Effector memory CD4-positive, alpha-beta T cell (primary cell): ENCODE measurements around the gene CHRNA1.

ENCODE experiments used
- DNase-seq, 3 donors: peaks; one replicate each; pipeline ENCODE4 v3.0.0-alpha.2; 2020
- H3K27ac ChIP-seq: 2 replicates; pipeline ENCODE4 v1.7.0; 2013; ENCODE audit warnings: mild to moderate bottlenecking, low read length, moderate library complexity; ENCODE audit not compliant: insufficient read depth, poor library complexity, severe bottlenecking
- H3K27me3 ChIP-seq: replicated peaks from 2 replicates; pipeline ENCODE4 v1.7.0; 2013; ENCODE audit warnings: mild to moderate bottlenecking, low read length; ENCODE audit not compliant: insufficient read depth, control insufficient read depth, poor library complexity, severe bottlenecking
- H3K36me3 ChIP-seq: 2 replicates; pipeline ENCODE4 v1.7.0; 2013; ENCODE audit warnings: mild to moderate bottlenecking, low read length, moderate library complexity; ENCODE audit not compliant: control insufficient read depth, insufficient read depth
- H3K4me1 ChIP-seq: 2 replicates; pipeline ENCODE4 v1.7.0; 2013; ENCODE audit warnings: low read length, mild to moderate bottlenecking; ENCODE audit not compliant: control insufficient read depth, insufficient read depth, poor library complexity, severe bottlenecking
- H3K4me3 ChIP-seq: 2 replicates; pipeline ENCODE4 v1.7.0; 2013; ENCODE audit warnings: low read length, low read depth, mild to moderate bottlenecking; ENCODE audit not compliant: insufficient read depth, poor library complexity, severe bottlenecking
- H3K9me3 ChIP-seq: 2 replicates; pipeline ENCODE4 v1.7.0; 2013; ENCODE audit warnings: mild to moderate bottlenecking, low read length, moderate library complexity; ENCODE audit not compliant: control insufficient read depth
- total RNA-seq, 3 donors: gene quantifications; one replicate each; lab custom pipeline; 2026; lab: John Stamatoyannopoulos, UW

CHRNA1 gene
- 0 to 1.6 (median 0.35) reads per million in 3 donors for total RNA-seq

GRCh38 chr2:174764280-174765255 lies at the start of gene CHRNA1:
Gene CHRNA1 (minus strand): TSS chr2:174764472. CDS start chr2:174764394, 78 bp downstream.
- H3K4me1 ChIP-seq, result no peaks in the 10 kb centered on the region
- H3K36me3 ChIP-seq, result no peaks in the 10 kb centered on the region
- no peak within 1 kb of the TSS for H3K4me3 ChIP-seq
- H3K27ac ChIP-seq, result no peak within 1 kb of the TSS
- no peaks in the 10 kb centered on the region for H3K27me3 ChIP-seq
- H3K9me3 ChIP-seq, result no peaks in the 10 kb centered on the region
- no peak for DNase-seq

- H3K27ac ChIP-seq, result no peak overlapping the region
- H3K36me3 ChIP-seq, result no peaks in the 10 kb centered on the region
- no peak overlapping the region for H3K4me3 ChIP-seq
- DNase-seq, result no peak
- no peaks in the 10 kb centered on the region for H3K27me3 ChIP-seq
- H3K4me1 ChIP-seq, result no peaks in the 10 kb centered on the region
- H3K9me3 ChIP-seq, result no peaks in the 10 kb centered on the region
Measured at GRCh38 chr2:174812037-174812436, 47.8 kb upstream of the CHRNA1 start.

- Histone ChIP-seq H3K9me3 (no peaks in the 10 kb centered on the region), H3K27me3 (no peaks in the 10 kb centered on the region), H3K27ac (no peak overlapping the region), H3K36me3 (no peaks in the 10 kb centered on the region), H3K4me3 (no peak overlapping the region), H3K4me1 (no peaks in the 10 kb centered on the region)
- DNase-seq, result no peak
Measured at GRCh38 chr2:174807931-174808330, 43.7 kb upstream of the CHRNA1 start.

GRCh38 chr2:174805803-174806202 lies 41.5 kb upstream of the CHRNA1 start:
- Histone ChIP-seq H3K9me3 (no peaks in the 10 kb centered on the region), H3K36me3 (no peaks in the 10 kb centered on the region), H3K4me3 (no peak overlapping the region), H3K27me3 (no peaks in the 10 kb centered on the region), H3K4me1 (no peaks in the 10 kb centered on the region), H3K27ac (no peak overlapping the region)
- DNase-seq, result no peak

GRCh38 chr2:174802459-174802858 lies 38.2 kb upstream of the CHRNA1 start:
- H3K9me3 ChIP-seq, result no peaks in the 10 kb centered on the region
- H3K4me3 ChIP-seq, result no peak overlapping the region
- no peak for DNase-seq
- H3K27ac ChIP-seq, result no peak overlapping the region
- no peaks in the 10 kb centered on the region for H3K4me1 ChIP-seq
- no peaks in the 10 kb centered on the region for H3K36me3 ChIP-seq
- no peaks in the 10 kb centered on the region for H3K27me3 ChIP-seq

GRCh38 chr2:174800436-174801205 lies 36.3 kb upstream of the CHRNA1 start:
- Histone ChIP-seq H3K4me1 (no peaks in the 10 kb centered on the region), H3K36me3 (no peaks in the 10 kb centered on the region), H3K9me3 (no peaks in the 10 kb centered on the region), H3K4me3 (no peak overlapping the region), H3K27ac (no peak overlapping the region), H3K27me3 (no peaks in the 10 kb centered on the region)
- no peak for DNase-seq

GRCh38 chr2:174798801-174799200 lies 34.5 kb upstream of the CHRNA1 start:
- Histone ChIP-seq H3K4me3 (no peak overlapping the region), H3K36me3 (no peaks in the 10 kb centered on the region), H3K27ac (no peak overlapping the region), H3K4me1 (no peaks in the 10 kb centered on the region), H3K9me3 (no peaks in the 10 kb centered on the region), H3K27me3 (no peaks in the 10 kb centered on the region)
- DNase-seq, result no peak

- no peak overlapping the region for H3K27ac ChIP-seq
- H3K27me3 ChIP-seq, result no peaks in the 10 kb centered on the region
- H3K4me1 ChIP-seq, result no peaks in the 10 kb centered on the region
- H3K9me3 ChIP-seq, result no peaks in the 10 kb centered on the region
- H3K36me3 ChIP-seq, result no peaks in the 10 kb centered on the region
- no peak for DNase-seq
- H3K4me3 ChIP-seq, result no peak overlapping the region
Measured at GRCh38 chr2:174797781-174798276, 33.6 kb upstream of the CHRNA1 start.

- no peaks in the 10 kb centered on the region for H3K27me3 ChIP-seq
- no peak for DNase-seq
- no peaks in the 10 kb centered on the region for H3K36me3 ChIP-seq
- H3K9me3 ChIP-seq, result no peaks in the 10 kb centered on the region
- H3K27ac ChIP-seq, result no peak overlapping the region
- H3K4me3 ChIP-seq, result no peak overlapping the region
- no peaks in the 10 kb centered on the region for H3K4me1 ChIP-seq
Measured at GRCh38 chr2:174796319-174796771, 32.1 kb upstream of the CHRNA1 start.
